Gastroesophageal sphincter (tissue), 4 donors: Measurements from ENCODE around the gene PDE2A. TPM values are rescaled to one million over a fixed set of nuclear protein-coding genes. Genes with fewer than 3 reads are reported as not detected.

Experiments used
- ATAC-seq: fragments of 150-250 bp; one replicate; pipeline ENCODE4 v1.9.1; 2016; ENCODE audit warnings: mild to moderate bottlenecking, moderate library complexity
- H3K27ac ChIP-seq, 4 donors: fragments of 200-600 bp; sonication (generic) in 3 of 4; 1 replicate in 3 of 4; 2 replicates in 1 of 4; pipeline ENCODE4 v1.5.1; 2016 to 2019
- H3K27me3 ChIP-seq: fragments of 200-600 bp; sonication (generic); one replicate; pipeline ENCODE4 v1.5.1; 2019
- H3K36me3 ChIP-seq, 2 donors: fragments of 200-600 bp; sonication (generic); one replicate each; pipeline ENCODE4 v1.5.1; 2019; ENCODE audit warnings: control low read depth in 1 of 2
- H3K4me1 ChIP-seq, 3 donors: fragments of 200-600 bp; sonication (generic); 1 replicate in 2 of 3; 2 replicates in 1 of 3; pipeline ENCODE4 v1.5.1; 2016 to 2019; ENCODE audit warnings: control low read depth in 2 of 3
- H3K4me3 ChIP-seq, 2 donors: fragments of 200-600 bp; sonication (generic); one replicate each; pipeline ENCODE4 v1.5.1; 2019; ENCODE audit warnings: mild to moderate bottlenecking in 1 of 2, moderate library complexity in 1 of 2
- H3K9me3 ChIP-seq, 3 donors: fragments of 200-600 bp; sonication (generic); one replicate each; pipeline ENCODE4 v1.5.1; 2017 to 2019; ENCODE audit warnings: control low read depth in 2 of 3
- EP300 ChIP-seq: sonication (generic); formaldehyde crosslinking; IDR thresholded peaks from one replicate; pipeline ENCODE4 v1.6.1; 2017; ENCODE audit warnings: antibody characterized with exemption, mild to moderate bottlenecking
- POLR2A ChIP-seq, 2 donors: fragments of 450-650 bp; IDR thresholded peaks; one replicate each; pipeline ENCODE4 v1.6.1; 2017; ENCODE audit warnings: antibody characterized with exemption in 2 of 2, mild to moderate bottlenecking in 2 of 2, moderate library complexity in 1 of 2
- POLR2AphosphoS5 ChIP-seq: sonication (generic); formaldehyde crosslinking; IDR thresholded peaks from one replicate; pipeline ENCODE4 v1.6.1; 2017; ENCODE audit warnings: antibody characterized with exemption
- WGBS, 2 donors: methylation state at CpG; one replicate each; pipeline ENCODE4 v1.1.5; 2018; ENCODE audit warnings: low coverage in 1 of 2; 5-methylcytosine and 5-hydroxymethylcytosine counted together
- total RNA-seq, 4 donors: library from RNA; depleted of rRNA; stranded (reverse); fragments of >200 nt; gene quantifications; one replicate each; pipeline ENCODE4 v1.1.0, GENCODE V29; 2016
- TF ChIP-seq, protein P1 (sequence below), 4 experiments: fragments of 200-600 bp in 2 of 4; fragments of 450-650 bp in 2 of 4; sonication (generic) in 1 of 4; IDR thresholded peaks; one replicate each; pipeline ENCODE4 v1.5.1; 2017 to 2019; ENCODE audit warnings: antibody characterized with exemption in 4 of 4, mild to moderate bottlenecking in 2 of 4, moderate library complexity in 2 of 4

PDE2A gene
- total RNA-seq, 4 donors from 2014 or later, result 31.6 to 54.2 (median 35.4) TPM

DNA sequence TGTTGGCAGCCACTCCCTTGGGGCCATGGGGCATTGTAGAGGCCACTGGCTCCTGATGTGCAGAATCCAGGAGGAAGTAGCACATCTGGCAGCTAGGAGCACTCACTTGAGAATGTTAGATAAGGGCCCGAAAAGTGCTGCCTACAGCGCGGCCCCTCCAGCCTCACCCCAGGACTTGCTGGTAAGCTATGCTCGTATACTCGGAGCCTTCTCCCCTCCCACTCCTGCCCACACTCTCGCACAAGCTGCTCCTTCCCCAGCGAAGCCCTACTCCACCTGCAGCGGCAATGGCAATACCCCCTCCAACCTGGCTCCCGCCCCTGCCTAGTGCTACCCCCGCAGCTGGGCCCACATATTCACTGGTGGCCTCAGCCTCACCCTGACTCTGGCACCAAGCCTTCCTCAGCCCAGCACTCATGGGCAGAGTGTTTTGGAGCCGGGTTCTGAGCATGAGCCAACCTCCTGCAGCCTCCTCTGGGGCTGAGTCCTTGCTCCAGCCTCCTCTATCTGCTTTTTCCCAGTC, 47.7 kb downstream of the PDE2A start:
- no peak overlapping the region for H3K4me3 ChIP-seq
- TF ChIP-seq POLR2AphosphoS5, result no peak
- TF ChIP-seq, protein P1, sequence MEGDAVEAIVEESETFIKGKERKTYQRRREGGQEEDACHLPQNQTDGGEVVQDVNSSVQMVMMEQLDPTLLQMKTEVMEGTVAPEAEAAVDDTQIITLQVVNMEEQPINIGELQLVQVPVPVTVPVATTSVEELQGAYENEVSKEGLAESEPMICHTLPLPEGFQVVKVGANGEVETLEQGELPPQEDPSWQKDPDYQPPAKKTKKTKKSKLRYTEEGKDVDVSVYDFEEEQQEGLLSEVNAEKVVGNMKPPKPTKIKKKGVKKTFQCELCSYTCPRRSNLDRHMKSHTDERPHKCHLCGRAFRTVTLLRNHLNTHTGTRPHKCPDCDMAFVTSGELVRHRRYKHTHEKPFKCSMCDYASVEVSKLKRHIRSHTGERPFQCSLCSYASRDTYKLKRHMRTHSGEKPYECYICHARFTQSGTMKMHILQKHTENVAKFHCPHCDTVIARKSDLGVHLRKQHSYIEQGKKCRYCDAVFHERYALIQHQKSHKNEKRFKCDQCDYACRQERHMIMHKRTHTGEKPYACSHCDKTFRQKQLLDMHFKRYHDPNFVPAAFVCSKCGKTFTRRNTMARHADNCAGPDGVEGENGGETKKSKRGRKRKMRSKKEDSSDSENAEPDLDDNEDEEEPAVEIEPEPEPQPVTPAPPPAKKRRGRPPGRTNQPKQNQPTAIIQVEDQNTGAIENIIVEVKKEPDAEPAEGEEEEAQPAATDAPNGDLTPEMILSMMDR (IDR thresholded peaks at IDR 0.05), result no peak
- TF ChIP-seq POLR2A (IDR thresholded peaks at IDR 0.05), result no peak
- no peak for TF ChIP-seq EP300
- no peak for ATAC-seq
- no peaks in the 10 kb centered on the region for H3K36me3 ChIP-seq
- no peaks in the 10 kb centered on the region for H3K27me3 ChIP-seq
- 70 to 98% methylated on average over 7 of the region's 11 CpGs for WGBS, 2 donors
- peaks cover 5 to 75% (median 50%) of the 10 kb centered on the region in 3 donors for H3K4me1 ChIP-seq
- H3K9me3 ChIP-seq, result no peaks in the 10 kb centered on the region
- H3K27ac ChIP-seq, result peak overlapping the region; percentile 37 to 89 (median 84)

- Histone ChIP-seq H3K27me3 (no peaks in the 10 kb centered on the region), H3K36me3 (no peaks in the 10 kb centered on the region), H3K4me1 (peaks cover 5 to 69% (median 50%) of the 10 kb centered on the region in 3 donors), H3K27ac (peak overlapping the region; percentile 37 to 89 (median 84)), H3K9me3 (no peaks in the 10 kb centered on the region), H3K4me3 (no peak overlapping the region)
- TF ChIP-seq, protein P1 (IDR thresholded peaks at IDR 0.05), result no peak
- TF ChIP-seq POLR2AphosphoS5, result peak; percentile 74
- 2 to 27% methylated on average over 3 to 7 of the region's 20 CpGs for WGBS, 2 donors
- peak; percentile 77 for ATAC-seq
Observed at GRCh38 chr11:72625691-72626413, 48.4 kb downstream of the PDE2A start.

DNA sequence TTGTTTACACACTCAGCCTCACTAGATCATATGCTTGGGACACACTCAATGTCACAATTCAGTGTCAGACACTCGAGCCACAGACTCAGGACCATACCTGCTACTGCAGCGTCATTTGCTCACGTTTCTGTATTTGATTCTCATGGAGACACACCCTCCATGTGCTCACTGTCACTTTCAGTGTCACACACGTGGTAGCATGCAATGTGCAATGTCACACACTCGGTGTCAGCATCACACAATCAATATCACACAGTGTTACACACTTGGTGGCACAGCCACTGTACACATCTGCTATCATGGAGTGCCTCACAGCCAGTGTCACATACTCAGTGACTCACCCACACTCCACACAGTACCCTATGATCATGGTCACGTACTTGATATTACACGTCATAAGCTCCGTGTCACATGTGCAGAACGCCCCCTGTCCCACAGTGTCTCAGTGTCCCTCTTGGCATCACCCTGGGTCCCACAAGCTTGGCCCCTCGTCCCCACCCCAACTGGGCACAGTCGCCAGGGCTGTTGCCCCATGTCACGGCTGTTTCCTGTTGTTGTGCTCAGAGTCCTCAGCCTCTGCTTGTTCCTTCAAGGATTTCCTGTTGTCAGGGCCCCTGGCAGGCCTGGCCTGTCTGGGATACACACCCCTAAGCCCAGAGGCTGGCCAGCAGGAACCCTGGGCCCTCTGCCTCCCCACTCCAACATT, 49.6 kb downstream of the PDE2A start:
- peaks cover 5 to 57% (median 41%) of the 10 kb centered on the region in 3 donors for H3K4me1 ChIP-seq
- ATAC-seq, result peak; percentile 60
- 72 to 81% methylated on average over 5 to 10 of the region's 12 CpGs for WGBS, 2 donors

GRCh38 chr11:72623052-72623451, 51.2 kb downstream of the PDE2A start:
- ATAC-seq, result no peak
- Histone ChIP-seq H3K36me3 (no peaks in the 10 kb centered on the region), H3K4me1 (peaks cover 5 to 56% (median 38%) of the 10 kb centered on the region in 3 donors), H3K4me3 (no peak overlapping the region), H3K27me3 (no peaks in the 10 kb centered on the region), H3K27ac (no peak overlapping the region), H3K9me3 (no peaks in the 10 kb centered on the region)
- TF ChIP-seq POLR2AphosphoS5 (no peak), EP300 (no peak), POLR2A (IDR thresholded peaks at IDR 0.05) (no peak)
- TF ChIP-seq, protein P1 (IDR thresholded peaks at IDR 0.05), result no peak
- 75 to 85% methylated on average over 6 to 8 of the region's 8 CpGs for WGBS, 2 donors

More for the DNA sequence above, 49.6 kb downstream of the PDE2A start:
- no peak overlapping the region for H3K4me3 ChIP-seq
- no peaks in the 10 kb centered on the region for H3K27me3 ChIP-seq
- peak overlapping the region; percentile 34 to 89 (median 84) for H3K27ac ChIP-seq
- H3K9me3 ChIP-seq, result no peaks in the 10 kb centered on the region
- H3K36me3 ChIP-seq, result no peaks in the 10 kb centered on the region
- TF ChIP-seq POLR2AphosphoS5 (peak; percentile 16), POLR2A (IDR thresholded peaks at IDR 0.05) (no peak), EP300 (no peak)
- TF ChIP-seq, protein P1 (IDR thresholded peaks at IDR 0.05), result no peak
